Cardiac fibroblast (primary cell): ENCODE measurements around the gene FAM149A.

ENCODE experiments used
- DNase-seq, 2 donors: peaks; one replicate each; pipeline versions ENCODE4 v3.0.0 to v3.0.0-alpha.2; 2010; ENCODE audit warnings: low read depth in 2 of 2
- H3K4me3 ChIP-seq, 2 donors: replicated peaks in 1 of 2; 1 replicate in 1 of 2; 2 replicates in 1 of 2; pipeline ENCODE4 v1.5.1; 2011; ENCODE audit warnings: low read depth in 2 of 2, low read length in 2 of 2, mild to moderate bottlenecking in 2 of 2, moderate library complexity in 1 of 2
- CTCF ChIP-seq: IDR thresholded peaks from one replicate; pipeline ENCODE4 v1.5.1; 2011; ENCODE audit warnings: low read depth, mild to moderate bottlenecking, low read length, inconsistent platforms

FAM149A gene

GRCh38 chr4:186137196-186137794 is 32.8 kb downstream of the FAM149A start:
- DNase-seq = peak; percentile 48 to 52
- TF ChIP-seq CTCF = peak; percentile 63
- H3K4me3 ChIP-seq = no peak overlapping the region

- peak; percentile 22 for TF ChIP-seq CTCF
- DNase-seq = peak; percentile 53 to 63
- peak overlapping the region; percentile 55 to 59 for H3K4me3 ChIP-seq
Measured at GRCh38 chr4:186144198-186144945, 39.9 kb downstream of the FAM149A start.

GRCh38 chr4:186144946-186145569 is 40.6 kb downstream of the FAM149A start:
- H3K4me3 ChIP-seq = peak overlapping the region; percentile 45 to 59
- peak; percentile 56 to 69 for DNase-seq
- TF ChIP-seq CTCF = no peak

GRCh38 chr4:186146458-186146857 is 42.0 kb downstream of the FAM149A start:
- H3K4me3 ChIP-seq = no peak overlapping the region
- TF ChIP-seq CTCF = no peak
- DNase-seq = no peak

- no peak for TF ChIP-seq CTCF
- no peak overlapping the region for H3K4me3 ChIP-seq
- DNase-seq = no peak
Measured at GRCh38 chr4:186148336-186148975, 44.0 kb downstream of the FAM149A start.

DNA sequence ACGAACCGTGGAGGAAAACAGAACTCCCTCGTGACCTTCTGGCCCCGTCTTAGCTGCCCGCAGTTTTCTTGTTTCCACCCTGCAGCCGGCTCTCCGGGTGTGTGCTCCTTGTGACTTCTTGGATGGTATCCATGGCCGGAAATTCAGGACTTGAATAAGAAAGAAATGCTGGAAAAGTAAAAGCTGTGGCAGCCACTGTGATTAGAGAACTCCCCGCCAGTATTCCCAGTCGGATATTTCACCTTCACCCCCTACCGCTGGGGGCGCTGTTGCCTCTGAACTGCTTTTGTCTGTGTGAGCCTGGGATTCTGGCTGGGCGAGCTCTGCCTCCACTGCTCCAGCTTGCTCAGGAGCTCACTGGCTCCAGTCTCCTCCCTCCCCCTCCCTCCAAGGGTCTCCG is 45.4 kb downstream of the FAM149A start:
- H3K4me3 ChIP-seq = peak overlapping the region in 1 of 2 donors; percentile 10
- TF ChIP-seq CTCF = peak; percentile 64
- DNase-seq = peak; percentile 55 to 86
